Cardiac muscle cell (in vitro differentiated cells and primary cell): ENCODE data around the gene NEMP2. TPM values are rescaled to one million over a fixed set of nuclear protein-coding genes. Genes with fewer than 3 reads are reported as not detected.
A peak's percentile ranks its signal among the peaks of the same experiment; 100 is the strongest.

Experiments
- DNase-seq, 2 donors: peaks; one replicate each; pipeline versions ENCODE4 v3.0.0 to v3.0.0-alpha.2; 2010 to 2017; ENCODE audit warnings: low read depth in 1 of 2, low spot score in 1 of 2
- H3K27ac ChIP-seq: fragments of 200-600 bp; sonication (generic); 2 replicates; pipeline ENCODE4 v1.5.1; 2016
- H3K27me3 ChIP-seq: fragments of 200-600 bp; sonication (generic); 2 replicates; pipeline ENCODE4 v1.6.0; 2016; ENCODE audit warnings: control low read depth
- H3K36me3 ChIP-seq: fragments of 200-600 bp; sonication (generic); 2 replicates; pipeline ENCODE4 v1.5.1; 2016; ENCODE audit warnings: control low read depth
- H3K4me1 ChIP-seq: fragments of 200-600 bp; sonication (generic); 2 replicates; pipeline ENCODE4 v1.8.1; 2017; ENCODE audit warnings: low read depth, mild to moderate bottlenecking, mixed run types
- H3K4me3 ChIP-seq: fragments of 200-600 bp; sonication (generic); 2 replicates; pipeline ENCODE4 v1.5.1; 2016; ENCODE audit warnings: mild to moderate bottlenecking
- H3K9me3 ChIP-seq: fragments of 200-600 bp; sonication (generic); 2 replicates; pipeline ENCODE4 v1.5.1; 2017; ENCODE audit warnings: low read depth, mild to moderate bottlenecking, control low read depth
- CTCF ChIP-seq: IDR thresholded peaks from 2 replicates; pipeline ENCODE4 v1.5.1; 2012; ENCODE audit warnings: low read depth, mild to moderate bottlenecking, low read length
- polyA plus RNA-seq: library from polyadenylated mRNA; unstranded; fragments of >200 nt; fragmentation: Nextera tagmentation; extraction: Ambion mirVana; gene quantifications from 2 replicates; pipeline ENCODE4 v1.2.1, GENCODE V29; 2016
- total RNA-seq: library from RNA; depleted of rRNA; stranded (reverse); fragments of >200 nt; gene quantifications from 2 replicates; pipeline ENCODE4 v1.2.3, GENCODE V29; 2016

The NEMP2 gene
- total and polyA plus RNA-seq, 2 experiments from 2014 or later = 2.5 to 5.4 TPM

DNA sequence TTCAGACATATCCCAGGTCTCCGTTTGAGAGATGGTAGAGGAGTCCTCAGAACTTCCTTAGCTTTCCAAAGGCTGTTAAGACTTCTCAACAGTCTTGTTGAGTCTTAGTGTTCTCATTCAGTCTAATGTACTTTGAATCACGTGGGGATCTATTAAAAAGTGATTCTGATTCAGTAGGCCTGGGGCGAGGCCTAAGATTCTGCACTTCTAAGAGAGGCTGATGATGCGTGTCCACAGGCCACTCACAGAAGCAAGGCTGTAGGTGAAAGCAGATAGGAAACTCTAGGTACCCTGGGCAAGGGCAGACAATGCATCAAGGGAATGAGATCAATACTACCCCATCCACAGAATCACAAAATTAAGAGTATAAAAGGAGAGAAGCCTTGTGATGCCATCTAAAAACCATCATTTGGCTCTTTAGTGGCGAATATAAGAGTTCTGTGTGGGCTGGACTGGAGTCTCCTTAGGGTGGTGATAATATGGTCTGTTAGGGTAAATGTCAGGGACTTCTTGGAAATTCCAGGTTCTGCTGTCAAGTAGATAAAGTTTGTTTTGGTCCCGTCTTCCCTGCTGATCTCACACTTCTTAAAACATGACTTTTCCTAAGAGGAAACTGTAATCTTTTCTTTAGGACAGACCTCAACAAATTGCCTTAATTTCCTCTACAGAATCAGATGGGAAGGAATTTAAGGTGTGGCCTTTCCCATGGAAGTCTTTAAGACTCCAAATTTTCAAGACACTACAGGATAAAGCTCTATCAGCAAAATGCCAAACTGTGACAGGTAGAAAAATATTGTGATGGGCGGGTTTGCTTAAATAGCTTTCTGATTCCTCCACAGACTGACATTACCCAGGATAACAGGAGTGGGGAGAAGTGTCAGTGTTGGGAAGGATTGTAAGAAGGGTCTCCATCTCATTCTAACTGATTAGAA, 45.7 kb upstream of the NEMP2 start:
- Histone ChIP-seq H3K27ac (peak overlapping the region; percentile 66), H3K27me3 (no peaks in the 10 kb centered on the region), H3K4me1 (peaks cover 44% of the 10 kb centered on the region), H3K9me3 (no peaks in the 10 kb centered on the region), H3K4me3 (no peak overlapping the region), H3K36me3 (no peaks in the 10 kb centered on the region)
- TF ChIP-seq CTCF = no peak
- no peak for DNase-seq

- peak overlapping the region; percentile 66 for H3K27ac ChIP-seq
Observed at GRCh38 chr2:190579058-190579410, 44.5 kb upstream of the NEMP2 start.

GRCh38 chr2:190578158-190579057, 43.9 kb upstream of the NEMP2 start:
- H3K27ac ChIP-seq = peak overlapping the region; percentile 66
- no peak overlapping the region for H3K4me3 ChIP-seq
- no peak for TF ChIP-seq CTCF
- H3K9me3 ChIP-seq = no peaks in the 10 kb centered on the region
- H3K4me1 ChIP-seq = peaks cover 44% of the 10 kb centered on the region
- no peaks in the 10 kb centered on the region for H3K36me3 ChIP-seq
- DNase-seq = peak; percentile 55
- H3K27me3 ChIP-seq = no peaks in the 10 kb centered on the region

More at GRCh38 chr2:190579058-190579410, 44.5 kb upstream of the NEMP2 start:
- TF ChIP-seq CTCF = no peak
- H3K4me1 ChIP-seq = peaks cover 44% of the 10 kb centered on the region
- no peak overlapping the region for H3K4me3 ChIP-seq
- H3K27me3 ChIP-seq = no peaks in the 10 kb centered on the region
- H3K36me3 ChIP-seq = no peaks in the 10 kb centered on the region
- DNase-seq = no peak
- no peaks in the 10 kb centered on the region for H3K9me3 ChIP-seq

DNA sequence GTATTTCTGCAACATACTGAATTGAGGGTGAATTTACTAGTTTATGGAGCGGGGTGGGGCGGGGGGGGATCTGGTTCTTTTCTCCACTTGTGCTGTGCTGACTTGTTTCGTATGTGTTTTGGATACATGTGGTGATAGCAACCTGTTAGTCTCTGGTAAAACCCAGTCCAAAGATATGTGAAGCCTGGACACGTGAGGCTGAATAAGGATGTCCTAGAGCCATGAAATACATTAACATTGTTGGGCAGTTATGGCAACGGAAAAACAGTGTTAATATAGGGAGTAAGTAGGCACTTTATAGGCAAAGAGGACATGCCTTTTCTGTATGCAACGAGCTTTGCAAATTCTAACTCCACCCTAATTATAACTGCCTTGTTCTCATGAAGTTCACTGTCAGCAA, 42.1 kb upstream of the NEMP2 start:
- no peak for TF ChIP-seq CTCF
- Histone ChIP-seq H3K4me3 (no peak overlapping the region), H3K27ac (peak overlapping the region; percentile 47), H3K36me3 (no peaks in the 10 kb centered on the region), H3K27me3 (no peaks in the 10 kb centered on the region), H3K4me1 (peaks cover 40% of the 10 kb centered on the region), H3K9me3 (no peaks in the 10 kb centered on the region)
- peak in 1 of 2 donors; percentile 14 for DNase-seq

GRCh38 chr2:190575263-190575662, 40.7 kb upstream of the NEMP2 start:
- DNase-seq = no peak
- Histone ChIP-seq H3K27ac (no peak overlapping the region), H3K4me1 (peaks cover 33% of the 10 kb centered on the region), H3K27me3 (no peaks in the 10 kb centered on the region), H3K36me3 (no peaks in the 10 kb centered on the region), H3K4me3 (no peak overlapping the region), H3K9me3 (no peaks in the 10 kb centered on the region)
- TF ChIP-seq CTCF = no peak
